Tibial nerve (tissue), 4 donors: ENCODE results near the gene CPNE9. TPM values are rescaled to one million over a fixed set of nuclear protein-coding genes. Genes with fewer than 3 reads are reported as not detected.

Experiments used
- DNase-seq, 2 donors: peaks; one replicate each; pipeline ENCODE4 v3.0.0-alpha.2; 2019; ENCODE audit warnings: low spot score in 2 of 2
- H3K27ac ChIP-seq, 4 donors: fragments of 200-600 bp; sonication (generic) in 3 of 4; one replicate each; pipeline ENCODE4 v1.5.1; 2017 to 2019; ENCODE audit warnings: mild to moderate bottlenecking in 1 of 4
- H3K27me3 ChIP-seq, 2 donors: fragments of 200-600 bp; sonication (generic) in 1 of 2; one replicate each; pipeline versions ENCODE4 v1.5.1 to v1.6.0; 2017 to 2019
- H3K36me3 ChIP-seq, 3 donors: fragments of 200-600 bp; sonication (generic); one replicate each; pipeline ENCODE4 v1.5.1; 2018 to 2019
- H3K4me1 ChIP-seq, 4 donors: fragments of 200-600 bp; sonication (generic) in 3 of 4; one replicate each; pipeline ENCODE4 v1.5.1; 2017 to 2019
- H3K4me3 ChIP-seq, 4 donors: fragments of 200-600 bp; sonication (generic) in 3 of 4; one replicate each; pipeline ENCODE4 v1.5.1; 2017 to 2019; ENCODE audit warnings: mild to moderate bottlenecking in 1 of 4, moderate library complexity in 1 of 4
- H3K9me3 ChIP-seq, 4 donors: fragments of 200-600 bp; sonication (generic) in 3 of 4; one replicate each; pipeline ENCODE4 v1.5.1; 2017 to 2019
- EP300 ChIP-seq, 2 donors: sonication (generic); formaldehyde crosslinking; IDR thresholded peaks; one replicate each; pipeline ENCODE4 v1.6.1; 2017; ENCODE audit warnings: antibody characterized with exemption in 2 of 2, mild to moderate bottlenecking in 1 of 2
- POLR2A ChIP-seq, 2 donors: fragments of 450-650 bp; IDR thresholded peaks; one replicate each; pipeline ENCODE4 v1.6.1; 2017; ENCODE audit warnings: antibody characterized with exemption in 2 of 2, mild to moderate bottlenecking in 2 of 2, moderate library complexity in 2 of 2
- WGBS, 2 donors: methylation state at CpG; one replicate each; pipeline ENCODE4 v1.1.5; 2018; 5-methylcytosine and 5-hydroxymethylcytosine counted together
- total RNA-seq, 4 donors: library from RNA; depleted of rRNA; stranded (reverse); fragments of >200 nt; gene quantifications; one replicate each; pipeline ENCODE4 v1.1.0, GENCODE V29; 2016
- TF ChIP-seq, protein P1 (sequence below), 5 experiments: fragments of 200-600 bp in 3 of 5; fragments of 450-650 bp in 2 of 5; sonication (generic) in 3 of 5; IDR thresholded peaks; one replicate each; pipeline ENCODE4 v1.5.1; 2016 to 2019; ENCODE audit warnings: antibody characterized with exemption in 5 of 5, mild to moderate bottlenecking in 3 of 5, moderate library complexity in 2 of 5

Gene CPNE9
- total RNA-seq, 4 donors from 2014 or later: not detected

DNA sequence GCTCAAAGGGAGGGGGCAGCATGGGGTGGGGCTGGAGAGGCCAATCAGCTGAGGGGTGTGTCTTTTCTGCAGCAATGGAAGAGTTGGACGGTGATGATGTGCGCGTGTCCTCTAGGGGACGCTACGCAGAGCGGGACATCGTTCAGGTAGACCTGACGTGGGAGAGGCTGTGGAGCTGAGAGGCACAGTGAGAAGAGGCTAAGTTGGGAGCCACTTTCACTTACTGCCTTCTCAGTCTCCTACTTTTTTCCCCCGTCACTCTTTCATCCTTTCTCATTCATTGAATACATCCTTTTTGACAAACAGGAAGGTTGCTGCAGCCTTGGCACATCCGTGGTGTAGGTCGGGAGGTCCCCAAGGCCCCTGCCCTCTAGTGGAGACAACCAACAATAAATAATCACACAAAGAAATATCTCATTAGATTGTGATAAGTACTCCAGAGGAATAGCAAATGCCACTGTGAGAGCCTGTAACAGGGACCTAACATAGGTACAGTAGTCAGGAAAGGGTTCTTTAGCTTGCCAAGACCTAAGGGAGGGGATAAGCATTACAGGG lies 23.5 kb downstream of the CPNE9 start:
- H3K36me3 ChIP-seq: no peaks in the 10 kb centered on the region
- H3K27me3 ChIP-seq: no peaks in the 10 kb centered on the region
- TF ChIP-seq, protein P1, sequence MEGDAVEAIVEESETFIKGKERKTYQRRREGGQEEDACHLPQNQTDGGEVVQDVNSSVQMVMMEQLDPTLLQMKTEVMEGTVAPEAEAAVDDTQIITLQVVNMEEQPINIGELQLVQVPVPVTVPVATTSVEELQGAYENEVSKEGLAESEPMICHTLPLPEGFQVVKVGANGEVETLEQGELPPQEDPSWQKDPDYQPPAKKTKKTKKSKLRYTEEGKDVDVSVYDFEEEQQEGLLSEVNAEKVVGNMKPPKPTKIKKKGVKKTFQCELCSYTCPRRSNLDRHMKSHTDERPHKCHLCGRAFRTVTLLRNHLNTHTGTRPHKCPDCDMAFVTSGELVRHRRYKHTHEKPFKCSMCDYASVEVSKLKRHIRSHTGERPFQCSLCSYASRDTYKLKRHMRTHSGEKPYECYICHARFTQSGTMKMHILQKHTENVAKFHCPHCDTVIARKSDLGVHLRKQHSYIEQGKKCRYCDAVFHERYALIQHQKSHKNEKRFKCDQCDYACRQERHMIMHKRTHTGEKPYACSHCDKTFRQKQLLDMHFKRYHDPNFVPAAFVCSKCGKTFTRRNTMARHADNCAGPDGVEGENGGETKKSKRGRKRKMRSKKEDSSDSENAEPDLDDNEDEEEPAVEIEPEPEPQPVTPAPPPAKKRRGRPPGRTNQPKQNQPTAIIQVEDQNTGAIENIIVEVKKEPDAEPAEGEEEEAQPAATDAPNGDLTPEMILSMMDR (IDR thresholded peaks at IDR 0.05): peak in 1 of 5 experiments; percentile 18
- TF ChIP-seq EP300 (IDR thresholded peaks at IDR 0.05): no peak
- peaks cover 0 to 11% (median 4%) of the 10 kb centered on the region in 4 donors for H3K4me1 ChIP-seq
- WGBS, 2 donors: 10 to 12% methylated on average over 11 of the region's 11 CpGs
- H3K27ac ChIP-seq: no peak overlapping the region
- DNase-seq: no peak
- no peaks in the 10 kb centered on the region for H3K9me3 ChIP-seq
- H3K4me3 ChIP-seq: no peak overlapping the region

DNA sequence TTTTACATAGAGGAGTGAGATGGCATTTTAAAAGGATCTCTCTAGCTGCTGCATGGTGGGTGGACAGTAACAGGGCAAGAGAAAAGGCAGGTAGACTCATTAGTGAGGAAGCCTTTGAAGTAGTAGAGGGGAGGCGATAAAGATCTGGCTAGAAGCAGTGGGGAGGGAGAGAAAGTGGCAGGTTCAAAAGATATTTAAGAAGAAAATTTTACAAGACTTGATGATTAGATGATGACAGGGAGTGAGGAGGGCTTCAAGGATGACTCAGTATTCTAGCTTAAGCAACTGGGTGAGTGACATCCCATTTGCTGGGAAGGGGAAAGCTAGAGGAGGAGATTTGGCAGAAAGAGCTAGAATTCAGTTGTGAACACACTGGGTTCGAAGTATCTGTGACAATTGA lies 24.1 kb downstream of the CPNE9 start:
- WGBS, 2 donors: 93 to 95% methylated on average over 2 of the region's 2 CpGs
- DNase-seq: no peak
- H3K9me3 ChIP-seq: no peaks in the 10 kb centered on the region
- H3K4me1 ChIP-seq: peaks cover 0 to 17% (median 10%) of the 10 kb centered on the region in 4 donors
- H3K27ac ChIP-seq: no peak overlapping the region
- H3K27me3 ChIP-seq: no peaks in the 10 kb centered on the region
- no peaks in the 10 kb centered on the region for H3K36me3 ChIP-seq
- TF ChIP-seq POLR2A (IDR thresholded peaks at IDR 0.05): no peak
- TF ChIP-seq, protein P1 (IDR thresholded peaks at IDR 0.05): no peak
- no peak for TF ChIP-seq EP300 (IDR thresholded peaks at IDR 0.05)
- H3K4me3 ChIP-seq: no peak overlapping the region

DNA sequence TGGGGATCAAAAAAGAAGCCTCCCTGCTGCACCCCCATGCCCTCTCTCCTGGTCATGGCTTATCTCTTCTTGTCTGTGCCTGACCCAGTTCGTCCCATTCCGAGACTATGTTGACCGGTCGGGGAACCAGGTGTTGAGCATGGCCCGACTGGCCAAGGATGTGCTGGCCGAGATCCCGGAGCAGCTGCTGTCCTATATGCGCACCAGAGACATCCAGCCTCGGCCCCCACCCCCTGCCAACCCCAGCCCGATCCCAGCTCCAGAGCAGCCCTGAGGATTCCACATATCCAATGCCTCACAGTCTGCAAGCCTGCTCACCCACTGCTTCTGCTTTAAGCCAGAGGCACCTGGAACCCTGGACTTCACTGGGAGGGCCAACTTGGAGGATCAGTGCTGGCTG lies 25.8 kb downstream of the CPNE9 start:
- Histone ChIP-seq H3K27ac (no peak overlapping the region), H3K9me3 (no peaks in the 10 kb centered on the region), H3K4me1 (peaks cover 0 to 34% (median 20%) of the 10 kb centered on the region in 4 donors), H3K27me3 (no peaks in the 10 kb centered on the region), H3K4me3 (no peak overlapping the region), H3K36me3 (peaks cover 0 to 5% (median 0%) of the 10 kb centered on the region in 3 donors)
- 92 to 94% methylated on average over 10 of the region's 10 CpGs for WGBS, 2 donors
- TF ChIP-seq, protein P1 (IDR thresholded peaks at IDR 0.05): no peak
- TF ChIP-seq POLR2A (IDR thresholded peaks at IDR 0.05): no peak
- TF ChIP-seq EP300 (IDR thresholded peaks at IDR 0.05): no peak
- no peak for DNase-seq

DNA sequence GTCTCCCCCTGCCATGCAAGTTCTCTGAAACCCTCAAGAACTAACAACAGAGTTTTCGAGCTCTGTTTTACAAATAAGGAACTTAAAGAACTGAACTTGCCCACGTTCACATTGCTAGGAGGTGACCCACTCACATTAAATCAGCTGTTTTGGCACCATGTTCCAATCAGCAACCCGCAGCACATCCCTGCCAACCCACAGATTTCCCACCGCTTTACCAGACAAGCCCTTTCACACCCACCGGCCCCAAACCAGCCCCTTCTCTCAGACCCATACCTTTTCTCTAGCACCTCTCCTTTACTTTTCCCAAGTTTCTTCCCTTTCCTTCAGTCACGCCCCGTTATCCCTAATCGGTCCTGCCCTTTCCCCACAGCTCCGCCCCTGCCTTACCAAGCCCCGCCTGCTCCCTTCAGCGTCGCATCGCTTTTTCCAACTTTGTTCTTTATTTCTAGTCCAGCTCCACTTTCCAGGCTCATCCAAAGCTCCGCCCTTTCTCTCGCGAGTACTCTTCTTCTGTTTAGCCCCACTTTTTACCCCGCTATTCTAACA lies 27.1 kb downstream of the CPNE9 start:
- Histone ChIP-seq H3K4me3 (peak overlapping the region; percentile 62 to 100 (median 82)), H3K27ac (peak overlapping the region; percentile 52 to 96 (median 94)), H3K9me3 (no peaks in the 10 kb centered on the region), H3K36me3 (peaks cover 0 to 17% (median 0%) of the 10 kb centered on the region in 3 donors), H3K4me1 (peaks cover 0 to 44% (median 20%) of the 10 kb centered on the region in 4 donors), H3K27me3 (no peaks in the 10 kb centered on the region)
- WGBS, 2 donors: 1 to 2% methylated on average over 16 of the region's 17 CpGs
- DNase-seq: no peak
- no peak for TF ChIP-seq POLR2A (IDR thresholded peaks at IDR 0.05)
- TF ChIP-seq, protein P1 (IDR thresholded peaks at IDR 0.05): no peak
- TF ChIP-seq EP300 (IDR thresholded peaks at IDR 0.05): no peak
